ENCODE results near the gene KCNQ1. TPM values are rescaled to one million over a fixed set of nuclear protein-coding genes. Genes with fewer than 3 reads are reported as not detected.

KCNQ1 gene
- total RNA-seq, 2 donors from 2014 or later: 51.4 to 55.8 TPM

DNA sequence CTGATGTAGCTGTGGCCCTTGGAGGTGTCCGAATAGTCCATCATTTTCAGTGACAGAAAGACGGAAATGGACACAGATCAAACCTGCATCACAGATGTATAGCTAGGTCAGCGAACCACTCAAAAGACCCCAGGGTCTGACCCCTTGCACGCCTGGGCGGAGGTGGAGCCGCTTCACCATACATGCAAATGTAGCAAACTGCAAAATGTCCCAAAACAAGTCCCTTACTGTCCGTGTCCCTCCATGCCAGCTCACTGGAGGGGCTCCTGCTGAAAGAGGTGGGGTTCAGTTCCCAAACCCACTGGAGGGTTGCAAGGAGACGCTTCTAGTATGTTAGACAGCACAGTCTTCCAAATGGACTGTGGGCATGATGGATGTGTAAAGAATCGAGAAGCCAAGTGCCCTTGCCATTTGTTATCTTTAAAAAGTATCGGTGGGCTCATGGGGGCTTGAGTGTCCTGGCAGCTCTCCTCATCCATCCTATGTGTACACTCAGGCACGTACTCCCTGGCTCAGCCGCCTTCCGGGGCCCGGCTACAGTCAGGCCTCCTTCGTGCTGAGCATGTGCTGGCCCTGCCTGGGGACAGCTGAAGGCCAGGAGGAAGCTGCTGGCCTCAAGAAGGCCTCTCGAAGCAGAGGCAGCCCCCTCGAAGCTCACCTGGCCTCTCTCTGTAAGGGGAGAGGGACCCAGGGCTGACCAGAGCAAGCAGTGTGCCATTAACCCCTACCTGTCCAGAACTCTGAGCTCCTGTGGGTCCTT, 275.2 kb downstream of the KCNQ1 start:
- no peak overlapping the region for H3K9ac ChIP-seq (ENCODE audit: low read depth in 2 of 2, low read length in 2 of 2)
- DNase-seq: no peak
- no peaks in the 10 kb centered on the region for H3K9me3 ChIP-seq
- no peaks in the 10 kb centered on the region for H3K27me3 ChIP-seq
- H3K36me3 ChIP-seq: no peaks in the 10 kb centered on the region
- TF ChIP-seq, protein P1, sequence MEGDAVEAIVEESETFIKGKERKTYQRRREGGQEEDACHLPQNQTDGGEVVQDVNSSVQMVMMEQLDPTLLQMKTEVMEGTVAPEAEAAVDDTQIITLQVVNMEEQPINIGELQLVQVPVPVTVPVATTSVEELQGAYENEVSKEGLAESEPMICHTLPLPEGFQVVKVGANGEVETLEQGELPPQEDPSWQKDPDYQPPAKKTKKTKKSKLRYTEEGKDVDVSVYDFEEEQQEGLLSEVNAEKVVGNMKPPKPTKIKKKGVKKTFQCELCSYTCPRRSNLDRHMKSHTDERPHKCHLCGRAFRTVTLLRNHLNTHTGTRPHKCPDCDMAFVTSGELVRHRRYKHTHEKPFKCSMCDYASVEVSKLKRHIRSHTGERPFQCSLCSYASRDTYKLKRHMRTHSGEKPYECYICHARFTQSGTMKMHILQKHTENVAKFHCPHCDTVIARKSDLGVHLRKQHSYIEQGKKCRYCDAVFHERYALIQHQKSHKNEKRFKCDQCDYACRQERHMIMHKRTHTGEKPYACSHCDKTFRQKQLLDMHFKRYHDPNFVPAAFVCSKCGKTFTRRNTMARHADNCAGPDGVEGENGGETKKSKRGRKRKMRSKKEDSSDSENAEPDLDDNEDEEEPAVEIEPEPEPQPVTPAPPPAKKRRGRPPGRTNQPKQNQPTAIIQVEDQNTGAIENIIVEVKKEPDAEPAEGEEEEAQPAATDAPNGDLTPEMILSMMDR (IDR thresholded peaks at IDR 0.05): no peak
- no peak overlapping the region for H3K27ac ChIP-seq
- no peak overlapping the region for H3K4me3 ChIP-seq
- intact Hi-C loops (cut with DNase I): no loop called here
- H3K4me1 ChIP-seq: no peaks in the 10 kb centered on the region

DNA sequence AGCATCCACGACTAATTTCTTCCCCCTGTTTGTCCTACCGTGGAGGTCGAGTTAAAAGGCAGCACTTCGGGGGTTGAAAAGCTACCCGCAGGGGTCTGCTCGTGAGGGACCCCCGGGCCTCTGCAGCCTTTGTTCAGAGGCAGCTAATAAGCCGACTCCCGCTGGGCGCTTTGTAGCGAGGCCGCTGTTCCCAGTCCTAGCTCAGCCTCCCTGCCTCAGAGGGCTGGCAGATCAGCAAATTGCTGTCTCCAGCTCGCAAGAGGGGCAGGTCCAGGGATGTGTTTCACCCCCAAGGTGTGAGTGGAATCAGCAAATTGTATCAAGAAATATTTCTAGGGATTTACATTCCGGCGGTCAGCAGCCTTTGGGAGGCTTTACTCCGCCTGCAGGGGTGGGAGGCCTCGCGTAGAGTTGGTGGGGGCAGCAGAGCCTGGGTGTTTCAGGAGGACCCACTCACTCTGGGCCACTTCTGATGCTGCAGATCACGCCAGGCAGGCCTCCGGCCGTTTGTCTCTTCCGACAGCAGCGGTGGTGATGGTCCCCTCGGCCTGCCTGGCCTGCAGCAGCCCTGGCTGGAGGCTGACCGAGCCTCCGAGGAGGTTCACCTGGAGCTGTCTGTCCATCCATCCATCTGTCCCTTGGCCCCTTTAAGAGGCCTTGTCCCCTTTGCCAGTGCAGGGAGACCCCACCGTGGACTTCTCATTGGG, 276.6 kb downstream of the KCNQ1 start:
- no peaks in the 10 kb centered on the region for H3K36me3 ChIP-seq
- H3K27me3 ChIP-seq: no peaks in the 10 kb centered on the region
- intact Hi-C loops (cut with DNase I): no loop called here
- TF ChIP-seq, protein P1 (IDR thresholded peaks at IDR 0.05): no peak
- no peaks in the 10 kb centered on the region for H3K4me1 ChIP-seq
- DNase-seq: no peak
- H3K4me3 ChIP-seq: no peak overlapping the region
- H3K9ac ChIP-seq (ENCODE audit: low read depth in 2 of 2, low read length in 2 of 2): no peak overlapping the region
- no peak overlapping the region for H3K27ac ChIP-seq
- H3K9me3 ChIP-seq: no peaks in the 10 kb centered on the region

DNA sequence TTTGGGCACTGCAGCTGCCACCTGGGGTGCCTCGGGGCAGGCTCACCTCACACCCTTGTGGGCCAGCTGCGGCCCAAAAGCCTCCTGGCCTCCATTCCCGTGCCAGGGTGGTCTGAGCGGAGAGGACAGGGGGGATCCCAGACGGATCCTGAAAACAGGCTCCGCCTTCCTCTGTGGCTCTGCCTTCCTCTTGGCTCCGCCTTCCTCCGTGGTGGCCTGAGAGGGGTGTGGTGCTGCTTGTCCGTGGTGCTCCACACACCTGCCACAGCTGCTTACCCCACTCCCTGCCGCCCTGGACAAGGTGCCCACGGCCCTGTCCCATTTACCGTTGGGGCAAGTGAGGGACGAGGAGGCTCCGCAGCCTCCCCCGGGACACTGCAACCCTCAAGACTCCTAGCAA, 278.1 kb downstream of the KCNQ1 start:
- H3K4me3 ChIP-seq: no peak overlapping the region
- H3K9me3 ChIP-seq: no peaks in the 10 kb centered on the region
- TF ChIP-seq, protein P1 (IDR thresholded peaks at IDR 0.05): no peak
- H3K4me1 ChIP-seq: no peaks in the 10 kb centered on the region
- no peak for DNase-seq
- H3K27me3 ChIP-seq: no peaks in the 10 kb centered on the region
- no peaks in the 10 kb centered on the region for H3K36me3 ChIP-seq
- intact Hi-C loops (cut with DNase I): no loop called here
- H3K27ac ChIP-seq: no peak overlapping the region
- no peak overlapping the region for H3K9ac ChIP-seq (ENCODE audit: low read depth in 2 of 2, low read length in 2 of 2)

DNA sequence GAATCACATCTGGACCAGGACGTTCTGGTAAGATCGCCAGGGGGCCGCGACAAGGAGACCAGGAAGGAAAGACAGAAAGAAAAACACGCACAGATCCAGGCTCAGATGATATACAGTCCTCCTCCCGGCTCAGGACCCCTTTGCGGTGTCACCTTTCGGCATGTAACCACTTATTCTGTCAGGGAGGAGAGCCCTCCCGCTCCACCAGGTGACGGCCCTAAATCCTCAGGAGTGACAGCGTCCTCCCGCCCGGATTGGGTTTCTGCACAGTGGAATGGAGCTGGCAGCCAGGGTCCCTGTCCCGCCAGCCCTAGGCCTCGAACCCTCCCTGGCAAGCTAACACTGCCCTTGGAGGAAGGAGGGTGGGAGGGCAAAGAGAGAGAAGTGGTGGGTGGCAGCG, 279.3 kb downstream of the KCNQ1 start:
- no peaks in the 10 kb centered on the region for H3K27me3 ChIP-seq
- DNase-seq: no peak
- no peaks in the 10 kb centered on the region for H3K36me3 ChIP-seq
- intact Hi-C loops (cut with DNase I): no loop called here
- no peaks in the 10 kb centered on the region for H3K4me1 ChIP-seq
- no peak overlapping the region for H3K27ac ChIP-seq
- no peaks in the 10 kb centered on the region for H3K9me3 ChIP-seq
- H3K9ac ChIP-seq (ENCODE audit: low read depth in 2 of 2, low read length in 2 of 2): no peak overlapping the region
- TF ChIP-seq, protein P1 (IDR thresholded peaks at IDR 0.05): no peak
- H3K4me3 ChIP-seq: no peak overlapping the region

DNA sequence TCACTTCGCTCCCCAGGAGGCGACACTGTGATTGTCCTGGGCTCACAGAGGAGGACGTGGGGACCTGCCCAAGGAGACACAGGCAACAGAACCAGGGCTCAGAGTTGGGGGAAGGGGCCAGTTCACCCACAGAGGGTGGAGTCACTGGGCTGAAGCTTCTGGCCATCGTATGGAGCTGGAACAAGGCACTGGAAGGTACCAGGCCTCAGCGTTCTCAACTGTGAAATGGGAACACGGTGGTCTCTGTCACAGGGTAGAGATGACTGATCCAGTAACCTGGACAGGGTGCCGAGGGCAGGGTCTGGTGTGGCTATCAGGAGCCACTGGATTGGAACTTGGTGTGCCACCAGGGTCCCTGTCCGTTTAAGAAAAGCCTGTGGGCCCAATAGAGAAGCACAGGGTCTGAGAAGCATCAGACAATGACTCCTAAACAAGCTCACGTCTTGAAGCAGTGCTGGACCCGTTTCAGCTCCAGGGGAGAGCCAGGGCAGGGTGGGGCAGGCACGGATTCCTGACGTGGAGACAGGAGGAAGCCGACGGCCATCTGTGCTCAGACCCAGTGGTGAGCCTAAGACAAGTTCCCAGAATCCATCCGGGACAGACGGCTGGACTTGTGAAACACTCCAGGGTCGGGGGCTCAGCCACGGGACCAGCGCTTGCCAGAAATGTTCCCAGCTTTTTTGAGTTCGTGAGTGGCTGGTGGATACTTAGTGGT, 280.0 kb downstream of the KCNQ1 start:
- TF ChIP-seq, protein P1 (IDR thresholded peaks at IDR 0.05): no peak
- no peak overlapping the region for H3K9ac ChIP-seq (ENCODE audit: low read depth in 2 of 2, low read length in 2 of 2)
- intact Hi-C loops (cut with DNase I): no loop called here
- H3K36me3 ChIP-seq: no peaks in the 10 kb centered on the region
- H3K27ac ChIP-seq: no peak overlapping the region
- no peaks in the 10 kb centered on the region for H3K9me3 ChIP-seq
- no peak overlapping the region for H3K4me3 ChIP-seq
- DNase-seq: no peak
- H3K27me3 ChIP-seq: no peaks in the 10 kb centered on the region
- H3K4me1 ChIP-seq: no peaks in the 10 kb centered on the region
